ENCODE measurements around the gene GRID2. TPM values are rescaled to one million over a fixed set of nuclear protein-coding genes. Genes with fewer than 3 reads are reported as not detected.

The GRID2 gene
- polyA plus RNA-seq, 1 donor (not counting 4 experiments of a cell fraction or from before 2014, with no cell fraction given): not detected

- FAIRE-seq: no peak
- no peaks in the 10 kb centered on the region for H3K4me1 ChIP-seq (ENCODE audit: control insufficient read depth, extremely low read depth, insufficient read depth, low read length)
- no peaks in the 10 kb centered on the region for H3K9me3 ChIP-seq (ENCODE audit: control insufficient read depth, low read depth, low read length)
- no peak overlapping the region for H3K4me3 ChIP-seq (ENCODE audit: control insufficient read depth in 2 of 3, extremely low read depth in 1 of 3, insufficient read depth in 2 of 3, low read depth in 1 of 3, low read length in 3 of 3)
- no peaks in the 10 kb centered on the region for H4K20me1 ChIP-seq (ENCODE audit: control insufficient read depth, extremely low read depth, insufficient read depth, low read length)
- H3K4me2 ChIP-seq (ENCODE audit: control insufficient read depth, extremely low read depth, insufficient read depth, low read depth, low read length): no peak overlapping the region
- TF ChIP-seq CTCF (optimal IDR thresholded peaks at IDR 0.05 in 1 of 3, IDR thresholded peaks at IDR 0.05 in 1 of 3, conservative IDR thresholded peaks at IDR 0.05 in 1 of 3; ENCODE audit: extremely low read depth in 1 of 3, insufficient read depth in 2 of 3, low read length in 3 of 3) (no peak), EZH2 (IDR thresholded peaks at IDR 0.05; ENCODE audit: low read length) (no peak)
- no peaks in the 10 kb centered on the region for H3K79me2 ChIP-seq (ENCODE audit: control insufficient read depth, insufficient read depth, low read length)
- H3K36me3 ChIP-seq (ENCODE audit: control insufficient read depth in 2 of 2, extremely low read depth in 1 of 2, insufficient read depth in 2 of 2, low read length in 2 of 2): no peaks in the 10 kb centered on the region
- H2AFZ ChIP-seq (ENCODE audit: control insufficient read depth, low read length): no peak overlapping the region
- DNase-seq (ENCODE audit: low read depth, low spot score): no peak
- no peaks in the 10 kb centered on the region for H3K9me1 ChIP-seq (ENCODE audit: control insufficient read depth, extremely low read depth, insufficient read depth, low read length)
- dilution Hi-C loops (cut with MboI; ENCODE audit: extremely low pct_ligation_motif_present, low sequenced_read_pairs): no loop called here
- H3K27me3 ChIP-seq (ENCODE audit: control insufficient read depth, extremely low read depth, insufficient read depth, low read length): no peaks in the 10 kb centered on the region
- H3K9ac ChIP-seq (ENCODE audit: control insufficient read depth, extremely low read depth, insufficient read depth, low read length): no peak overlapping the region
- H3K27ac ChIP-seq (ENCODE audit: control insufficient read depth, insufficient read depth, low read length): no peak overlapping the region
These were observed 218.2 kb downstream of the GRID2 start for GRCh38 chr4:92521941-92522340.

DNA sequence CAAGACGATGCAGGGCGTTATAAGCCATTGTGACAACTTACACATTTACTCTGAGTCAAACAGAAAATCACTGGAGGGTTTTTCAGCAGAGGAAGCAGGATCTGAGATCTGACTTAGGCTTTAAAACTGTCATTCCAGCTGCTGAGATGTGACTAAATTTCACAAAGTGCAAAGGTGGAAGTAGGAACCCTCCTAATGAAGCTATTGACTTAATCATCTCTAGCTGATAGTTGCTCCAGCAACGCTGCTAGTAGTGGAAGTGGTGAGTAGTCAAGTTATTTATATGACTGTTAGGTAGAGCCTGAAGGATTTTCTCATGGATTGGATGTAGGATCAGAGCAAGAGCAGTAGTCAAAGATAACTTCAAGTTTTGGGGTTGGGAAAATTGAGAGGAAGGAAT lies 218.6 kb downstream of the GRID2 start:
- no peak overlapping the region for H3K4me3 ChIP-seq (ENCODE audit: control insufficient read depth in 2 of 3, extremely low read depth in 1 of 3, insufficient read depth in 2 of 3, low read depth in 1 of 3, low read length in 3 of 3)
- H3K9ac ChIP-seq (ENCODE audit: control insufficient read depth, extremely low read depth, insufficient read depth, low read length): no peak overlapping the region
- H3K9me3 ChIP-seq (ENCODE audit: control insufficient read depth, low read depth, low read length): no peaks in the 10 kb centered on the region
- TF ChIP-seq EZH2 (IDR thresholded peaks at IDR 0.05; ENCODE audit: low read length): no peak
- H3K79me2 ChIP-seq (ENCODE audit: control insufficient read depth, insufficient read depth, low read length): no peaks in the 10 kb centered on the region
- no peaks in the 10 kb centered on the region for H4K20me1 ChIP-seq (ENCODE audit: control insufficient read depth, extremely low read depth, insufficient read depth, low read length)
- DNase-seq (ENCODE audit: low read depth, low spot score): no peak
- H3K27me3 ChIP-seq (ENCODE audit: control insufficient read depth, extremely low read depth, insufficient read depth, low read length): no peaks in the 10 kb centered on the region
- dilution Hi-C loops (cut with MboI; ENCODE audit: extremely low pct_ligation_motif_present, low sequenced_read_pairs): no loop called here
- no peak overlapping the region for H3K27ac ChIP-seq (ENCODE audit: control insufficient read depth, insufficient read depth, low read length)
- H3K9me1 ChIP-seq (ENCODE audit: control insufficient read depth, extremely low read depth, insufficient read depth, low read length): no peaks in the 10 kb centered on the region
- no peak overlapping the region for H2AFZ ChIP-seq (ENCODE audit: control insufficient read depth, low read length)
- no peak overlapping the region for H3K4me2 ChIP-seq (ENCODE audit: control insufficient read depth, extremely low read depth, insufficient read depth, low read depth, low read length)
- no peak for FAIRE-seq
- no peaks in the 10 kb centered on the region for H3K4me1 ChIP-seq (ENCODE audit: control insufficient read depth, extremely low read depth, insufficient read depth, low read length)
- H3K36me3 ChIP-seq (ENCODE audit: control insufficient read depth in 2 of 2, extremely low read depth in 1 of 2, insufficient read depth in 2 of 2, low read length in 2 of 2): no peaks in the 10 kb centered on the region

DNA sequence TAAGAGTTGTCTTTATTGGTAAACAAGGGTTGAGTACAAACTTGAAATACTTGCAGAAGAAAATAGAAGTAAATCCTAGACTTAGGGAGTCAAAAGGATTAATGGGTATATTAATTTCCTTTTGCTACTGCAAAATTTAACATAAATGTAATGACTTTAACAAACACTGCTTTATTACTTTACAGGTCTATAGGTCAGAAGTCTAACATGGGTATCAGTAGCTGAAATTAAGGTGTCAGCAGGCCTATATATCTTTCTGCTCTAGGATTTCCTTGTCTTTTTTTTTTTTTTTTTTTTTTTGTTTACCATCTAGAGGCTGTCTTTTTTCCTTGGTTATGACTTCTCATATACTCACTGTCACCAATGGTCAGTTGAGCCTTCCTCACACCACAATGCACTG lies 220.4 kb downstream of the GRID2 start:
- DNase-seq (ENCODE audit: low read depth, low spot score) (no peak), FAIRE-seq (no peak)
- TF ChIP-seq CTCF (optimal IDR thresholded peaks at IDR 0.05 in 1 of 3, IDR thresholded peaks at IDR 0.05 in 1 of 3, conservative IDR thresholded peaks at IDR 0.05 in 1 of 3; ENCODE audit: extremely low read depth in 1 of 3, insufficient read depth in 2 of 3, low read length in 3 of 3) (no peak), EZH2 (IDR thresholded peaks at IDR 0.05; ENCODE audit: low read length) (no peak)
- H4K20me1 ChIP-seq (ENCODE audit: control insufficient read depth, extremely low read depth, insufficient read depth, low read length): no peaks in the 10 kb centered on the region
- no peak overlapping the region for H3K4me3 ChIP-seq (ENCODE audit: control insufficient read depth in 2 of 3, extremely low read depth in 1 of 3, insufficient read depth in 2 of 3, low read depth in 1 of 3, low read length in 3 of 3)
- H3K79me2 ChIP-seq (ENCODE audit: control insufficient read depth, insufficient read depth, low read length): no peaks in the 10 kb centered on the region
- H3K27me3 ChIP-seq (ENCODE audit: control insufficient read depth, extremely low read depth, insufficient read depth, low read length): no peaks in the 10 kb centered on the region
- H3K9ac ChIP-seq (ENCODE audit: control insufficient read depth, extremely low read depth, insufficient read depth, low read length): no peak overlapping the region
- no peaks in the 10 kb centered on the region for H3K9me1 ChIP-seq (ENCODE audit: control insufficient read depth, extremely low read depth, insufficient read depth, low read length)
- H2AFZ ChIP-seq (ENCODE audit: control insufficient read depth, low read length): no peak overlapping the region
- H3K36me3 ChIP-seq (ENCODE audit: control insufficient read depth in 2 of 2, extremely low read depth in 1 of 2, insufficient read depth in 2 of 2, low read length in 2 of 2): no peaks in the 10 kb centered on the region
- no peak overlapping the region for H3K27ac ChIP-seq (ENCODE audit: control insufficient read depth, insufficient read depth, low read length)
- no peaks in the 10 kb centered on the region for H3K4me1 ChIP-seq (ENCODE audit: control insufficient read depth, extremely low read depth, insufficient read depth, low read length)
- H3K4me2 ChIP-seq (ENCODE audit: control insufficient read depth, extremely low read depth, insufficient read depth, low read depth, low read length): no peak overlapping the region
- dilution Hi-C loops (cut with MboI; ENCODE audit: extremely low pct_ligation_motif_present, low sequenced_read_pairs): no loop called here
- H3K9me3 ChIP-seq (ENCODE audit: control insufficient read depth, low read depth, low read length): no peaks in the 10 kb centered on the region
